ENCODE measurements around the gene MTM1.

DNA sequence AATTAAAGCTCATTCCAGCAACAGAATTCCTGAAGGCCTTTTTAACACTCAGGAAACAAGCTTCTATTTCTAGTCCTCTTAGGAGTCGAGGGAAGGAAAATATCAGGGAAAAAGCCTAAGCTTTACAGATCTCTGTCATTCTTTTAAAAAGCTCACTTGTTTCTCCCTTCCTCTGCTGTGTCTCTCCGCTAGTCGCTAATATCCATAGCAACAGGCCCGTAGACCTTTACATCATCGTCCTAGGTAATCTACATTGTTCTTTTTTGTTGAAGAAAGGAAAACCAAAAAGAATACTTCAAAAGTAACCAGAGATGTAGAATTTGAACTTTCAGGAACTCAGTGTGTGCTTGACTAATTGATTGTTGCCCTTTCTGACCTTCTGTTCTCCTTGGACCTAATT lies 78.9 kb downstream of the MTM1 start:
- TF ChIP-seq POLR2A (IDR thresholded peaks at IDR 0.05; ENCODE audit: low read length), result no peak
- no peak for TF ChIP-seq RFX5 (IDR thresholded peaks at IDR 0.05)
- no peak for TF ChIP-seq HEYL (CRISPR knock-in tag; IDR thresholded peaks at IDR 0.05)
- TF ChIP-seq, protein P1, sequence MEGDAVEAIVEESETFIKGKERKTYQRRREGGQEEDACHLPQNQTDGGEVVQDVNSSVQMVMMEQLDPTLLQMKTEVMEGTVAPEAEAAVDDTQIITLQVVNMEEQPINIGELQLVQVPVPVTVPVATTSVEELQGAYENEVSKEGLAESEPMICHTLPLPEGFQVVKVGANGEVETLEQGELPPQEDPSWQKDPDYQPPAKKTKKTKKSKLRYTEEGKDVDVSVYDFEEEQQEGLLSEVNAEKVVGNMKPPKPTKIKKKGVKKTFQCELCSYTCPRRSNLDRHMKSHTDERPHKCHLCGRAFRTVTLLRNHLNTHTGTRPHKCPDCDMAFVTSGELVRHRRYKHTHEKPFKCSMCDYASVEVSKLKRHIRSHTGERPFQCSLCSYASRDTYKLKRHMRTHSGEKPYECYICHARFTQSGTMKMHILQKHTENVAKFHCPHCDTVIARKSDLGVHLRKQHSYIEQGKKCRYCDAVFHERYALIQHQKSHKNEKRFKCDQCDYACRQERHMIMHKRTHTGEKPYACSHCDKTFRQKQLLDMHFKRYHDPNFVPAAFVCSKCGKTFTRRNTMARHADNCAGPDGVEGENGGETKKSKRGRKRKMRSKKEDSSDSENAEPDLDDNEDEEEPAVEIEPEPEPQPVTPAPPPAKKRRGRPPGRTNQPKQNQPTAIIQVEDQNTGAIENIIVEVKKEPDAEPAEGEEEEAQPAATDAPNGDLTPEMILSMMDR (IDR thresholded peaks at IDR 0.05), result no peak
- no peak for TF ChIP-seq MYC (IDR thresholded peaks at IDR 0.05; ENCODE audit: borderline replicate concordance, low read length)
- no peak for TF ChIP-seq MAFK (IDR thresholded peaks at IDR 0.05; ENCODE audit: partially characterized antibody)
- TF ChIP-seq EP300 (IDR thresholded peaks at IDR 0.05), result no peak

All from A549 (cell line).